Thyroid gland (tissue), 4 donors: ENCODE data around the gene IRF7.

Experiments
- POLR2A ChIP-seq, 2 donors: fragments of 450-650 bp; IDR thresholded peaks; one replicate each; pipeline ENCODE4 v1.6.1; 2017; ENCODE audit warnings: antibody characterized with exemption in 2 of 2, mild to moderate bottlenecking in 2 of 2, moderate library complexity in 1 of 2
- TF ChIP-seq, protein P1 (sequence below), 6 experiments: fragments of 200-600 bp in 3 of 6; fragments of 450-650 bp in 3 of 6; sonication (generic) in 3 of 6; IDR thresholded peaks; one replicate each; pipeline ENCODE4 v1.5.1; 2016 to 2019; ENCODE audit warnings: antibody characterized with exemption in 6 of 6, mild to moderate bottlenecking in 2 of 6, inconsistent platforms in 1 of 6, moderate library complexity in 1 of 6

DNA sequence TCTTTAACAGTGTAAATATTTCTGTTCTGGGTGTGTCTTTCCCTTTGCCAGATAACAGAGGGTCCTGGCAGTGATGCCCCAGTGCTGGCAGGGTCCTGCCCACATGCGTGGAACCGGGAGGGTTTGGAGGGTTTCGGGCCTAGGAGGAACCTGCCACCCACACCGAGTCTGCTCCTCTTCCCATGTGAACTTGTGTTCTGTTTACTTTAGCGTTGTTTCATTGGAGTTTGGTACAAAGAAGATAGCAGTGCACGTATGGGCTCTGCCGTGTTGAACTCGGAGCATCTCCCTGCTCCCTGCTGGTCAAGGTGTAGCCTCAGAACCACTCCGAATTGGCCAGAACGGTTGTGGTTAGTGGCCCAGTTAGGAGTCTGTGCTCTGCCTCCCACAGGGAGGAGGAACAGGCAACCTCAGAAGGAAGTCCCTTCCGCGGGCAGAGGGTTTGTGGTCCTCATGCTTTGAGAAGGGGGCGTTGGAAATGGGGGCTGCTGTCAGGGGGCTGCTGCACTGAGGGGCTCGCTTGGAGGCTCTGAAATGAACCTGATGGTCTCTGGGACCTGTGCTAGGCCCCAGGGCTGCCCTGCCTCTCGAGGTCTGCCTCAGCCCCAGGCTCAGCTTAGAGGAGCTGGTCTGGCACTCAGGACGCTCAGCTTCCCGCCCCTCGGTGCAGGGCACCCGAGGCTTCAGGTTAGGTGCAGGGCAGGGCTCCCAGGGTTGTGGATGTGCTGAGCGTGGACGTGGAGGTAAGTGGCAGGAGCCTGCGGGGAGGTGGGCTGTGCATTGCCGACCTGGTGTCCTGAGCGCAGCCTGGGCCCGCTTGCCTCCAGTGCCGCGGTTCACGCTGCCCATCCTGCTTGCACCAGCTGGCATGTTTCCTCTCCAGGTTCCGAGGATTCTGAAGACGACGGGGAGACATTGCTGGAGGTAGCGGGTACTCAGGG lies 29.1 kb downstream of the IRF7 start:
- TF ChIP-seq, protein P1, sequence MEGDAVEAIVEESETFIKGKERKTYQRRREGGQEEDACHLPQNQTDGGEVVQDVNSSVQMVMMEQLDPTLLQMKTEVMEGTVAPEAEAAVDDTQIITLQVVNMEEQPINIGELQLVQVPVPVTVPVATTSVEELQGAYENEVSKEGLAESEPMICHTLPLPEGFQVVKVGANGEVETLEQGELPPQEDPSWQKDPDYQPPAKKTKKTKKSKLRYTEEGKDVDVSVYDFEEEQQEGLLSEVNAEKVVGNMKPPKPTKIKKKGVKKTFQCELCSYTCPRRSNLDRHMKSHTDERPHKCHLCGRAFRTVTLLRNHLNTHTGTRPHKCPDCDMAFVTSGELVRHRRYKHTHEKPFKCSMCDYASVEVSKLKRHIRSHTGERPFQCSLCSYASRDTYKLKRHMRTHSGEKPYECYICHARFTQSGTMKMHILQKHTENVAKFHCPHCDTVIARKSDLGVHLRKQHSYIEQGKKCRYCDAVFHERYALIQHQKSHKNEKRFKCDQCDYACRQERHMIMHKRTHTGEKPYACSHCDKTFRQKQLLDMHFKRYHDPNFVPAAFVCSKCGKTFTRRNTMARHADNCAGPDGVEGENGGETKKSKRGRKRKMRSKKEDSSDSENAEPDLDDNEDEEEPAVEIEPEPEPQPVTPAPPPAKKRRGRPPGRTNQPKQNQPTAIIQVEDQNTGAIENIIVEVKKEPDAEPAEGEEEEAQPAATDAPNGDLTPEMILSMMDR (IDR thresholded peaks at IDR 0.05): no peak
- TF ChIP-seq POLR2A (IDR thresholded peaks at IDR 0.05): no peak
